M059J (cell line): ENCODE measurements around the gene SELENOF. TPM values are rescaled to one million over a fixed set of nuclear protein-coding genes. Genes with fewer than 3 reads are reported as not detected.
"Not testable (repeated sequence)": the region's sequence is repeated elsewhere in the genome, so short reads cannot be mapped to it uniquely, and the experiment has no call there.

Experiments
- DNase-seq: peaks from one replicate; pipeline ENCODE4 v3.0.0-alpha.2; 2012; ENCODE audit warnings: low read depth
- total RNA-seq: library from RNA; depleted of rRNA; stranded (reverse); fragments of >200 nt; shearing (Covaris generic); gene quantifications from 2 replicates; pipeline ENCODE4 v1.2.3, GENCODE V29; 2014

Gene SELENOF
- total RNA-seq, 1 experiment from 2014 or later: 338 TPM

GRCh38 chr1:86858524-86859261 lies 55.2 kb downstream of the SELENOF start:
- no peak for DNase-seq

- DNase-seq: no peak
These were observed 57.7 kb downstream of the SELENOF start for GRCh38 chr1:86856196-86856595.

- DNase-seq: no peak
These were observed 59.6 kb downstream of the SELENOF start for GRCh38 chr1:86854352-86854751.

- DNase-seq: no peak
These were observed 61.0 kb downstream of the SELENOF start for GRCh38 chr1:86852782-86853408.

- DNase-seq: no peak
These were observed 61.6 kb downstream of the SELENOF start for GRCh38 chr1:86852289-86852688.

- DNase-seq: no peak
These were observed 64.2 kb downstream of the SELENOF start for GRCh38 chr1:86849756-86850155.

GRCh38 chr1:86848654-86849053 lies 65.3 kb downstream of the SELENOF start:
- DNase-seq: no peak

- DNase-seq: peak; percentile 88
These were observed 67.7 kb downstream of the SELENOF start for GRCh38 chr1:86846164-86846647.

- DNase-seq: no peak
These were observed 68.4 kb downstream of the SELENOF start for GRCh38 chr1:86845514-86845913.

- DNase-seq: no peak
These were observed 72.8 kb downstream of the SELENOF start for GRCh38 chr1:86841116-86841515.

GRCh38 chr1:86833461-86834215 lies 80.3 kb downstream of the SELENOF start:
- DNase-seq: peak; percentile 90

- DNase-seq: no peak
These were observed 81.5 kb downstream of the SELENOF start for GRCh38 chr1:86832433-86832832.

GRCh38 chr1:86829321-86829720 lies 84.6 kb downstream of the SELENOF start:
- DNase-seq: no peak

- DNase-seq: no peak
These were observed 85.9 kb downstream of the SELENOF start for GRCh38 chr1:86828024-86828423.

- no peak for DNase-seq
These were observed 87.1 kb downstream of the SELENOF start for GRCh38 chr1:86826856-86827255.

- peak; percentile 82 for DNase-seq
These were observed 88.6 kb downstream of the SELENOF start for GRCh38 chr1:86825319-86825718.

- DNase-seq: no peak
These were observed 90.0 kb downstream of the SELENOF start for GRCh38 chr1:86823821-86824500.

- no peak for DNase-seq
These were observed 90.5 kb downstream of the SELENOF start for GRCh38 chr1:86823386-86823785.

- no peak for DNase-seq
These were observed 91.5 kb downstream of the SELENOF start for GRCh38 chr1:86822459-86822858.

- DNase-seq: no peak
These were observed 92.0 kb downstream of the SELENOF start for GRCh38 chr1:86821956-86822355.

GRCh38 chr1:86819970-86820369 lies 94.0 kb downstream of the SELENOF start:
- DNase-seq: not testable (repeated sequence)

- not testable (repeated sequence) for DNase-seq
These were observed 96.6 kb downstream of the SELENOF start for GRCh38 chr1:86817246-86817826.
